ENCODE measurements around the gene SYT7. TPM values are rescaled to one million over a fixed set of nuclear protein-coding genes. Genes with fewer than 3 reads are reported as not detected.

Gene SYT7
- total RNA-seq, 1 experiment from 2014 or later, result 25.2 TPM

GRCh38 chr11:61598374-61598773 is 17.5 kb upstream of the SYT7 start:
- BruUV-seq (replicated peaks), result no TSS peak
- Mint-ChIP-seq H3K4me1 (ENCODE audit: insufficient read depth, unreplicated experiment) (peaks cover 40% of the 10 kb centered on the region), H3K9me3 (ENCODE audit: unreplicated experiment) (no peaks in the 10 kb centered on the region), H3K4me3 (ENCODE audit: unreplicated experiment) (no peak overlapping the region), H3K36me3 (ENCODE audit: insufficient read depth, unreplicated experiment) (peaks cover 7% of the 10 kb centered on the region), H3K27ac (ENCODE audit: low read depth, unreplicated experiment) (peak overlapping the region; percentile 59), H3K27me3 (ENCODE audit: insufficient read depth, unreplicated experiment) (no peaks in the 10 kb centered on the region)
- no peak for DNase-seq (ENCODE audit: unreplicated experiment)
- POLR2A ChIA-PET, result interaction anchor here (1.8 to 2.3 kb wide), 2 partner anchors 11 to 14 kb away, joined by 9 to 12 read pairs; no protein-coding TSS in a partner anchor
- intact Hi-C loops (cut with micrococcal nuclease), result no loop called here
- CTCF ChIA-PET, result interaction anchor here (1.0 to 1.5 kb wide), 3 partner anchors 10 to 40 kb away, joined by 5 to 7 read pairs (median 6); no protein-coding TSS in a partner anchor
- no peak for TF ChIP-seq CTCF (IDR thresholded peaks at IDR 0.05; ENCODE audit: unreplicated experiment)

- POLR2A ChIA-PET, result no interaction called here
- Mint-ChIP-seq H3K4me3 (ENCODE audit: unreplicated experiment) (no peak overlapping the region), H3K4me1 (ENCODE audit: insufficient read depth, unreplicated experiment) (peaks cover 29% of the 10 kb centered on the region), H3K36me3 (ENCODE audit: insufficient read depth, unreplicated experiment) (no peaks in the 10 kb centered on the region), H3K27ac (ENCODE audit: low read depth, unreplicated experiment) (no peak overlapping the region), H3K9me3 (ENCODE audit: unreplicated experiment) (no peaks in the 10 kb centered on the region), H3K27me3 (ENCODE audit: insufficient read depth, unreplicated experiment) (no peaks in the 10 kb centered on the region)
- intact Hi-C loops (cut with micrococcal nuclease), result no loop called here
- CTCF ChIA-PET, result interaction anchor here (0.6 kb wide), 1 partner anchor 8 kb away, joined by 3 read pairs; no protein-coding TSS in a partner anchor
- no peak for TF ChIP-seq CTCF (IDR thresholded peaks at IDR 0.05; ENCODE audit: unreplicated experiment)
- no peak for DNase-seq (ENCODE audit: unreplicated experiment)
- no TSS peak for BruUV-seq (replicated peaks)
These were observed 16.1 kb upstream of the SYT7 start for GRCh38 chr11:61596990-61597389.

- no TSS peak for BruUV-seq (replicated peaks)
- Mint-ChIP-seq H3K27me3 (ENCODE audit: insufficient read depth, unreplicated experiment) (no peaks in the 10 kb centered on the region), H3K36me3 (ENCODE audit: insufficient read depth, unreplicated experiment) (no peaks in the 10 kb centered on the region), H3K27ac (ENCODE audit: low read depth, unreplicated experiment) (no peak overlapping the region), H3K4me3 (ENCODE audit: unreplicated experiment) (no peak overlapping the region), H3K9me3 (ENCODE audit: unreplicated experiment) (no peaks in the 10 kb centered on the region), H3K4me1 (ENCODE audit: insufficient read depth, unreplicated experiment) (peaks cover 25% of the 10 kb centered on the region)
- ChIA-PET CTCF (interaction anchor here (0.6 kb wide), 1 partner anchor 8 kb away, joined by 3 read pairs; no protein-coding TSS in a partner anchor), POLR2A (no interaction called here)
- no peak for TF ChIP-seq CTCF (IDR thresholded peaks at IDR 0.05; ENCODE audit: unreplicated experiment)
- DNase-seq (ENCODE audit: unreplicated experiment), result no peak
- intact Hi-C loops (cut with micrococcal nuclease), result no loop called here
These were observed 15.7 kb upstream of the SYT7 start for GRCh38 chr11:61596542-61596941.

DNA sequence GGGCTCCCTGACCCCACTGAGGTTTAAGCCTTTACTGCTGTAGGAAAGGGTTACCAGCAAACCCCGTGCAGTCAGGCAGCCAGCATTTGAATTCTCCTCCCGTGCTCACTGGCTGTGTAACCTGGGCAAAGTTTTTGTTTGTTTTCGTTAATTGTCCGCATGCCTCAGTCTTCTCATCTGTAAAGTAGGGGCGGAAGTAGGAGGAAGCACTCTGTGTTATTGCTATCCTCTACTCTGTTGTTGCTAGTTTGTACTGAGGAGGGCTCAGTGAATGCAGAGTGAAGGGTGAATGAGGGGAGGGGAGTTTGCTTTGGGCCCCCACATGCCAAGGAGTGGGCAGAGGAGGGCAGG is 14.0 kb upstream of the SYT7 start:
- ChIA-PET CTCF (interaction anchor here (0.7 kb wide), 1 partner anchor 118 kb away, joined by 3 read pairs; no protein-coding TSS in a partner anchor), POLR2A (no interaction called here)
- no peak for TF ChIP-seq CTCF (IDR thresholded peaks at IDR 0.05; ENCODE audit: unreplicated experiment)
- Mint-ChIP-seq H3K36me3 (ENCODE audit: insufficient read depth, unreplicated experiment) (no peaks in the 10 kb centered on the region), H3K4me3 (ENCODE audit: unreplicated experiment) (no peak overlapping the region), H3K4me1 (ENCODE audit: insufficient read depth, unreplicated experiment) (peaks cover 19% of the 10 kb centered on the region), H3K27ac (ENCODE audit: low read depth, unreplicated experiment) (no peak overlapping the region), H3K27me3 (ENCODE audit: insufficient read depth, unreplicated experiment) (no peaks in the 10 kb centered on the region), H3K9me3 (ENCODE audit: unreplicated experiment) (no peaks in the 10 kb centered on the region)
- intact Hi-C loops (cut with micrococcal nuclease), result no loop called here
- no peak for DNase-seq (ENCODE audit: unreplicated experiment)
- no TSS peak for BruUV-seq (replicated peaks)

All from MCF 10A (cell line).